ENCODE measurements around the gene CFAP73. TPM values are rescaled to one million over a fixed set of nuclear protein-coding genes. Genes with fewer than 3 reads are reported as not detected.
A peak's percentile ranks its signal among the peaks of the same experiment; 100 is the strongest.

Gene CFAP73
- total and polyA plus RNA-seq, 2 experiments from 2014 or later: 0.50 to 0.59 TPM

- peak; percentile 95 for ATAC-seq
- Histone ChIP-seq H3F3A (replicated peaks; ENCODE audit: low read depth) (no peaks in the 10 kb centered on the region), H4K20me1 (replicated peaks; ENCODE audit: insufficient read depth) (no peaks in the 10 kb centered on the region), H3K4me3 (peak overlapping the region; percentile 71), H3K4me1 (ENCODE audit: insufficient read depth) (no peaks in the 10 kb centered on the region), H3K9me2 (ENCODE audit: insufficient read depth) (no peaks in the 10 kb centered on the region), H3K27me3 (ENCODE audit: insufficient read depth) (no peaks in the 10 kb centered on the region), H2AFZ (peak overlapping the region; percentile 88), H3K27ac (ENCODE audit: low read depth) (no peak overlapping the region), H3K4me2 (peak overlapping the region; percentile 86), H3K79me2 (replicated peaks; ENCODE audit: insufficient read depth) (no peaks in the 10 kb centered on the region), H3K36me3 (ENCODE audit: insufficient read depth) (no peaks in the 10 kb centered on the region)
- H3K27me3 Mint-ChIP-seq (ENCODE audit: insufficient read depth, low read depth, poor library complexity): peaks cover 10% of the 10 kb centered on the region
- no peaks in the 10 kb centered on the region for H3K9me3 Mint-ChIP-seq
- H3K36me3 Mint-ChIP-seq (ENCODE audit: low read depth): peaks cover 3% of the 10 kb centered on the region; the same call in 1 of the 3 replicates
- peak overlapping the region; percentile 78 for H3K4me3 Mint-ChIP-seq
- H3K27ac Mint-ChIP-seq: no peak overlapping the region; the same call in 1 of the 2 replicates
- TF ChIP-seq JUNB (IDR thresholded peaks at IDR 0.05; ENCODE audit: unreplicated experiment) (no peak), ZNF331 (CRISPR knock-in tag; IDR thresholded peaks at IDR 0.05; ENCODE audit: low read depth) (no peak), EZH2 (IDR thresholded peaks at IDR 0.05; ENCODE audit: low read depth, unreplicated experiment) (no peak), NANOG (IDR thresholded peaks at IDR 0.05; ENCODE audit: borderline replicate concordance) (no peak), POLR2AphosphoS5 (IDR thresholded peaks at IDR 0.05; ENCODE audit: low read depth) (peak; percentile 96), ETS1 (IDR thresholded peaks at IDR 0.05) (no peak), CTCF (conservative IDR thresholded peaks at IDR 0.05; ENCODE audit: low read depth in 2 of 2) (peak in 1 of 2 experiments; percentile 45; a peak in 3 of 4 replicates), CREB1 (CRISPR knock-in tag; IDR thresholded peaks at IDR 0.05; ENCODE audit: low read depth) (peak; percentile 85), EZH2phosphoT487 (IDR thresholded peaks at IDR 0.05; ENCODE audit: unreplicated experiment) (no peak), ZNF462 (CRISPR knock-in tag; IDR thresholded peaks at IDR 0.05) (no peak), STAT1 (IDR thresholded peaks at IDR 0.05; ENCODE audit: unreplicated experiment) (no peak), ZNF114 (CRISPR knock-in tag; IDR thresholded peaks at IDR 0.05) (no peak)
- DNase-seq (ENCODE audit: low spot score): peak; percentile 89
- H3K4me1 Mint-ChIP-seq: no peaks in the 10 kb centered on the region; the same call in 2 of the 3 replicates
Measured at GRCh38 chr12:113103756-113104450, 45.6 kb upstream of the CFAP73 start.
